NT2/D1 (cell line): ENCODE measurements around the gene PRC1.

Experiments used
- DNase-seq: peaks from one replicate; pipeline ENCODE4 v3.0.0-alpha.2; 2011; ENCODE audit warnings: low read depth, low spot score
- H3K27me3 ChIP-seq: 2 replicates; pipeline ENCODE4 v1.6.0; 2011; ENCODE audit warnings: mild to moderate bottlenecking; ENCODE audit not compliant: insufficient read length, insufficient read depth
- H3K36me3 ChIP-seq: 2 replicates; pipeline ENCODE4 v1.6.1; 2011; ENCODE audit warnings: mild to moderate bottlenecking, low read length, mixed read lengths; ENCODE audit not compliant: insufficient read depth, insufficient read length
- H3K4me1 ChIP-seq: 2 replicates; pipeline ENCODE4 v1.5.1; 2011; ENCODE audit not compliant: insufficient read depth, insufficient read length
- H3K4me3 ChIP-seq: 2 replicates; pipeline ENCODE4 v1.5.1; 2011; ENCODE audit warnings: low read depth; ENCODE audit not compliant: insufficient read length
- H3K9ac ChIP-seq: 2 replicates; pipeline ENCODE4 v1.6.0; 2011; ENCODE audit warnings: low read depth; ENCODE audit not compliant: insufficient read length
- H3K9me3 ChIP-seq: 2 replicates; pipeline ENCODE4 v1.5.1; 2011; ENCODE audit warnings: mild to moderate bottlenecking, low read length; ENCODE audit not compliant: insufficient read depth
- SUZ12 ChIP-seq: IDR thresholded peaks from 2 replicates; pipeline ENCODE4 v1.6.1; 2011; ENCODE audit not compliant: insufficient read length, insufficient read depth; ENCODE audit errors: extremely low read depth
- YY1 ChIP-seq: IDR thresholded peaks from 2 replicates; pipeline ENCODE4 v1.6.1; 2011; ENCODE audit not compliant: insufficient read length, insufficient read depth
- ZNF274 ChIP-seq: IDR thresholded peaks from 2 replicates; pipeline ENCODE4 v1.6.1; 2011; ENCODE audit warnings: mild to moderate bottlenecking, low read depth, low read length

PRC1 gene

DNA sequence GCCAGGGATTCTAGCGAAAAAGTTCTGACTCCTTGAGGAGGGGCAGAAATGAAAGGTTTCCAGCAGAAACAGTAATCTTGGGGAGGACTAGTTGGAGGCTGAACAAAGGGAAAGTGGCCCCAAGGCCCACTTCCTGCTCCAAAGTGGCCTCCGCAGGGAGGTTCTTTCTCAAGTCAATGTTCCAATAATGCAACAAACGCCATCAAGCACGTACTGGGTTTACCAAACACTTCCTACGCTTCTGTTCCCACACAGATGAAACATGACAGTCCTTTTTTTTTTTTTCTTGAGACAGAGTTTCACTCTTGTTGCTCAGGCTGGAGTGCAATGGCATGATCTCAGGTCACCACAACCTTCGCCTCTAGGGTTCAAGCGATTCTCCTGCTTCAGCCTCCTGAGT lies 49.2 kb downstream of the PRC1 start:
- no peak for TF ChIP-seq SUZ12
- no peak for TF ChIP-seq YY1
- TF ChIP-seq ZNF274: no peak
- Histone ChIP-seq H3K36me3 (peaks cover 89% of the 10 kb centered on the region), H3K4me3 (no peak overlapping the region), H3K9ac (no peak overlapping the region), H3K27me3 (no peaks in the 10 kb centered on the region), H3K4me1 (peaks cover 2% of the 10 kb centered on the region), H3K9me3 (no peaks in the 10 kb centered on the region)
- DNase-seq: no peak

DNA sequence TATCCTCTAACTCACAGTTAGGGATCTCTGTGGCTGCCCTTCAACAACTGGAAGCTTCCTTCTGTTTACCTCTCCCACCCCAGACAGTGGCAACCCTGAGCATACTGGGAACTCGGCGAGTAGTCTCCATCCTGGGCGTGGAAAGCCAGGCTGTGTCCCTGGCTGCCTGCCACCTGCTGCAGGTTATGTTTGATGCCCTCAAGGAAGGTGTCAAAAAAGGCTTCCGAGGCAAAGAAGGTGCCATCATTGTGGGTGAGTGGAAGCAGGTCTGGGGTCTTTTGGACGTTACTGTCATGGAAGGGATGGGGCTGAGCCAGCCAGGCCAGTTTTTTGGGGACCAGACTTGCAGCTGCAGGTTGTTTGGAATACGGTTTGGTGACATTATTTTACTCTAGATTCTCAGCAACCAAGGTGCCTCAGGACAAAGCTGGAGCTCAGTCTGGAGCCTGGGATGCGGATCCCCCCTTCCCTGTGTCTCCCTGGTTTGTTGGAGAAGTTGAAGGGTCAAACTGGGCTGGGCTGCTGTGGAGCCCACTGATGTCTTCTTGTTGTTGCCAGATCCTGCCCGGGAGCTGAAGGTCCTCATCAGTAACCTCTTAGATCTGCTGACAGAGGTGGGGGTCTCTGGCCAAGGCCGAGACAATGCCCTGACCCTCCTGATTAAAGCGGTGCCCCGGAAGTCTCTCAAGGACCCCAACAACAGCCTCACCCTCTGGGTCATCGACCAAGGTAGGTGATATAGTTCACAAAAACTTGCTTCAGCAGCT lies 51.8 kb downstream of the PRC1 start:
- Histone ChIP-seq H3K27me3 (no peaks in the 10 kb centered on the region), H3K4me3 (no peak overlapping the region), H3K9me3 (no peaks in the 10 kb centered on the region), H3K36me3 (peaks cover 86% of the 10 kb centered on the region), H3K9ac (no peak overlapping the region), H3K4me1 (no peaks in the 10 kb centered on the region)
- DNase-seq: no peak
- TF ChIP-seq ZNF274 (no peak), YY1 (no peak), SUZ12 (no peak)

DNA sequence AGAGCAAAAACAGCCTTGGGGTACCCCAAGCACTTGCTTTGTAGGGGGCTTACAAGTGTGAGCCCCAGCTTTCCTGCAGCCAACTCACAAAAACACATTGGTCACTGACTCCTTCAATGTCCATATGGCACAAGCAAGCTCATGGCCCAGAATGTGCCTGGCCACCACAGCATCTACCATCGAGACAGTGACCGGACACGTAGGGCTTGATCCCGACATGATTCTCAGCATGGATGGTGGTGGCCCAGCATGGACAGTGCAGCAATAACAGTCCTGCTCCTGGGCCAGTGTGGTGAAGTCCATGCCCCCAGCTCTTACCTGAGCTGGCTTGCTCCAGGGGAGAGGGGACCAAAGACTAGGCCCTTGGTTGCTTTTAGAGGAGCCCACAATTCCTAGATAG lies 53.3 kb downstream of the PRC1 start:
- Histone ChIP-seq H3K9ac (no peak overlapping the region), H3K4me3 (no peak overlapping the region), H3K4me1 (peaks cover 3% of the 10 kb centered on the region), H3K9me3 (no peaks in the 10 kb centered on the region), H3K36me3 (peaks cover 85% of the 10 kb centered on the region), H3K27me3 (no peaks in the 10 kb centered on the region)
- DNase-seq: no peak
- no peak for TF ChIP-seq SUZ12
- TF ChIP-seq ZNF274: no peak

DNA sequence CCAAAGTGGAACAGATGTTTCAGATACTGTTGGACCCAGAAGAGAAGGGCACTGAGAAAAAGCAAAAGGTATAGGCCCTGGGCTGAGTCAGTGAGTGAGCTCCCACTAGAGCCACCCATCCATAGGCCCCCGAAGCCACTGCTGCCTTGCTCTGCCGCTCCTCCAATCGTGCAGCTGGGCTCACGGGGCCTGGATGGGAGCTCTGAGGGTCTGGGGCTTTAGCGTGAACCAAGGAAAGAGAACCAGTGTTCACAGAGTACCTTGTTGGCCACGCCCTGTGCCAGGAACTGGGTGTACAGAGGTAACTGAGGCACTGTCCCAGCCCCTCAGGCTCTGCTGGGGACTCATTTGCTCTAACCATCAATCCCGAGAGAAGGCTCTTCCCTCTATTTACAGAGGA lies 54.6 kb downstream of the PRC1 start:
- no peak for DNase-seq
- Histone ChIP-seq H3K27me3 (no peaks in the 10 kb centered on the region), H3K36me3 (peaks cover 75% of the 10 kb centered on the region), H3K9me3 (no peaks in the 10 kb centered on the region), H3K4me1 (peaks cover 3% of the 10 kb centered on the region), H3K9ac (no peak overlapping the region), H3K4me3 (no peak overlapping the region)
- no peak for TF ChIP-seq ZNF274
- no peak for TF ChIP-seq YY1
- TF ChIP-seq SUZ12: no peak

DNA sequence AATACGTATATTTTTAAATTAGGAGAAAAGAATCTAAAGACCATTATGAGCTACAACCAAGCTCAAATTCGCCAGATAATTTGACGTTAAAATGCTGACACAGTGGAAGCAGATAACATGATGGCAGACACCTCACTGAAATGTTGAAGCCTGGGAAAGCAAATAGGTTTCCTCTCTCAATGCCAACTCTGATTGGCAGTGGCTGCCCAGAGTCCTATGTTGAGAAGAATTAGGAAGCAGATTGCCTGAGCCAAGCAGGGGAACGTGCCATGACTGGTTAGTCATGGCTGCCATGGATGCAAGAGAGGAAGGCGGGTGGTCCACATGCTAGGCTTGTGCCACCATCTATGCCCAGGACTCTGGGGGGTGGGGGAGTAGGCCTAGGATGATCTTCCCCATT lies 56.1 kb downstream of the PRC1 start:
- Histone ChIP-seq H3K4me1 (peaks cover 3% of the 10 kb centered on the region), H3K27me3 (peaks cover 10% of the 10 kb centered on the region), H3K9me3 (no peaks in the 10 kb centered on the region), H3K36me3 (peaks cover 61% of the 10 kb centered on the region), H3K4me3 (no peak overlapping the region), H3K9ac (no peak overlapping the region)
- TF ChIP-seq YY1 (no peak), ZNF274 (no peak), SUZ12 (no peak)
- DNase-seq: no peak

DNA sequence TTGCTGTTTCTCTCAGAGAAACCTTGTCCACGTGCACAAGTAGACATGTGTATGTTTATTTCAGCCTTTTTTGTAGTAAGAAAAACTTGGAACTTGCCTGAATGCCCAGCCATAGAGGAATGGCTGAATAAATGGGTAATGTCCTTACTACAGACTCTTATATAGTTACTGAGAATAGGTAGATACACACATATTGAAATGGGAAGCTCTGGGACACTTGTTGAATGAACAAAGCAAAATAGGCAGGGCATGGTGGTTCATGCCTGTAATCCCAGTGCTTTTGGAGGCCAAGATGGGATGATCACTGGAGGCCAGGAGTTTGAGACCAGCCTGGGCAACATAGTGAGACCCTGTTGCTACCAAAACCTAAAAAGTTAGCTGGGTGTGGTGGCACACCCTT lies 57.5 kb downstream of the PRC1 start:
- Histone ChIP-seq H3K9me3 (no peaks in the 10 kb centered on the region), H3K4me3 (no peak overlapping the region), H3K4me1 (peaks cover 3% of the 10 kb centered on the region), H3K27me3 (peaks cover 18% of the 10 kb centered on the region), H3K36me3 (peaks cover 47% of the 10 kb centered on the region), H3K9ac (no peak overlapping the region)
- no peak for DNase-seq
- no peak for TF ChIP-seq ZNF274
- no peak for TF ChIP-seq SUZ12
- no peak for TF ChIP-seq YY1

DNA sequence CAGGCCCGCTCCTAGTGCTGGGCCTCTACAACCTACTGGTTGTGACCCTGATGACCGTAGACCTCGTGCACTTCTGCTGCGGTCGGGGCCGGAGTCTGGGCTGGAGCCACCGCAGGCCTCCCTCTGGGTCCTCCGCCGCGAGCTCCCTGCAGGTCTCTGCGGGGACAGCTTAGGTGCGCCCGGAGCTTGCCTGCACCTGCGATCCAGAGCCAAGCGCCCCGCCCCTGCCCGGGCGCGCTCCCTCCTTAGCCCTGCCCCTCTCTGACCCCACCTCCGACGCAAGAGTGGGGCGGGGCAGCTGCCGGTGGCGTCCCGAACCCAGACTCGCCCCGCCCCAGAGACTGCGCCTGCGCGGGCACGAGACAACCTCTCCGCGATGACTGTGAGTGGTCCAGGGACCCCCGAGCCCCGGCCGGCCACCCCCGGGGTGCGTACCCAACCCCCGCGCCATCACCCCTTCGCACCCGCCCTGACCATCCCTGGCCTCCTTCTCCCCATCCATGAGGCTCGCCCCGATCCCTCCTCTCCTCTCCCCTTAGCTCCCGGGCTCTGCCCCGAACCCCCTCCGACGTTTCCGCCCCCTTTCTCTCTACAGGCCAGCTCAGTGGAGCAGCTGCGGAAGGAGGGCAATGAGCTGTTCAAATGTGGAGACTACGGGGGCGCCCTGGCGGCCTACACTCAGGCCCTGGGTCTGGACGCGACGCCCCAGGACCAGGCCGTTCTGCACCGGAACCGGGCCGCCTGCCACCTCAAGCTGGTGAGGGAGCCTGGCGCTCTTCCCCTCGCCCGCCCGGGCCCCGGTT lies 59.2 kb downstream of the PRC1 start, which contains the start of gene UNC45A:
UNC45A (plus strand) TSS at position 337 of the 803 bp plus-strand sequence; CDS start at position 377, 40 bp downstream.
- Histone ChIP-seq H3K9me3 (no peaks in the 10 kb centered on the region), H3K4me3 (peak within 1 kb of the TSS; percentile 77), H3K27me3 (peaks cover 18% of the 10 kb centered on the region), H3K9ac (peak within 1 kb of the TSS; percentile 83), H3K4me1 (peaks cover 8% of the 10 kb centered on the region), H3K36me3 (peaks cover 35% of the 10 kb centered on the region)
- TF ChIP-seq SUZ12 (no peak), ZNF274 (no peak), YY1 (no peak)
- peak; percentile 84 for DNase-seq
